Rectal smooth muscle tissue (tissue), 1 donor: ENCODE data around the gene COL3A1.

Experiments used
- H3K27ac ChIP-seq: one replicate; pipeline ENCODE4 v1.7.0; 2013; ENCODE audit warnings: low read depth, low read length, inconsistent platforms
- H3K27me3 ChIP-seq: one replicate; pipeline ENCODE4 v1.7.0; 2013; ENCODE audit warnings: low read length; ENCODE audit not compliant: control insufficient read depth, insufficient read depth
- H3K36me3 ChIP-seq: one replicate; pipeline ENCODE4 v1.7.0; 2013; ENCODE audit warnings: low read length; ENCODE audit not compliant: control insufficient read depth, insufficient read depth
- H3K4me1 ChIP-seq: one replicate; pipeline ENCODE4 v1.7.0; 2013; ENCODE audit warnings: low read length; ENCODE audit not compliant: control insufficient read depth, insufficient read depth
- H3K4me3 ChIP-seq: one replicate; pipeline ENCODE4 v1.7.0; 2013; ENCODE audit warnings: low read length
- H3K9ac ChIP-seq: one replicate; pipeline ENCODE4 v1.7.0; 2013; ENCODE audit warnings: low read length

The COL3A1 gene

DNA sequence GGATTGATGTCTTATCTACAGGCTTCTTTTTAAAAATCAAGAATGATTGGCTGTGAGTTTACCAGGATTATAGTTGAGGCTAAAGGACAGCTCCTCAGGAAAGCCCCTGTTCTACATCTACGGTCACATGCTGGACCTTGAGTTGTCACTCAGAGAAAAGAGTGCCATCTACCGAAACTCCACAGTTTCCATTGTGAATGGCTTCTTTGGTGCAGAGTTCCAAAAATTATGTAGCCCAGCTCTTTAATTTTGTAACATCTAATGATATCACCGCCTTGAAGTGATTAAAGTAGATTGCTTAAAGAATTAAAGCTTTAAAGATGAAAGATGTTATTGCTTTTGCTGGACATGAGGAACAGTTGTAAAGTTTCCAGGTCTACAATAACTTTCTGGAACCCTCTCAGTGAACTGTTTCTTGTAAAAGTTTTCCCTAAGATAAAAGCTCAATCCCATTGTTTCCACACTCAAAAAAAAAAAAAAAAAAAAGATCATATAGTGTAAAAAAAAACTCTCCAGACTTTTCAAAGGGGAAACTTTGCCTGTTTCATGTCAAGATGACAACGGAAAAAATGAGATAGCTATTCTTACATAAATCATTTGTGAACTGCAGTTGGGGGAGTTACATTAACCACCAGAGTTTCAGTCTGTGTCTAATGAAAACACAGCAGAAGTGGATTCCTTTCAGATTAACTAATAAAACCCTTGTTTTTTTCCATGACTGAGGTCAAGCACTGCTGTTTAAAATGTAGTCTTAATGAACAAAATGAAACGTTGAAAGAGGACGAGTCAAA, 4.3 kb downstream of the COL3A1 start:
- Histone ChIP-seq H3K27me3 (no peaks in the 10 kb centered on the region), H3K36me3 (no peaks in the 10 kb centered on the region), H3K9ac (no peak overlapping the region), H3K4me3 (no peak overlapping the region), H3K27ac (peak overlapping the region; percentile 95), H3K4me1 (peaks cover 12% of the 10 kb centered on the region)

GRCh38 chr2:188979187-188980114, 5.3 kb downstream of the COL3A1 start:
- Histone ChIP-seq H3K27me3 (no peaks in the 10 kb centered on the region), H3K4me3 (peak overlapping the region; percentile 21), H3K27ac (peak overlapping the region; percentile 95), H3K36me3 (no peaks in the 10 kb centered on the region), H3K4me1 (peaks cover 15% of the 10 kb centered on the region), H3K9ac (no peak overlapping the region)

- Histone ChIP-seq H3K4me3 (no peak overlapping the region), H3K9ac (no peak overlapping the region), H3K27ac (peak overlapping the region; percentile 33)
Observed at GRCh38 chr2:188983427-188984064, 9.4 kb downstream of the COL3A1 start.

DNA sequence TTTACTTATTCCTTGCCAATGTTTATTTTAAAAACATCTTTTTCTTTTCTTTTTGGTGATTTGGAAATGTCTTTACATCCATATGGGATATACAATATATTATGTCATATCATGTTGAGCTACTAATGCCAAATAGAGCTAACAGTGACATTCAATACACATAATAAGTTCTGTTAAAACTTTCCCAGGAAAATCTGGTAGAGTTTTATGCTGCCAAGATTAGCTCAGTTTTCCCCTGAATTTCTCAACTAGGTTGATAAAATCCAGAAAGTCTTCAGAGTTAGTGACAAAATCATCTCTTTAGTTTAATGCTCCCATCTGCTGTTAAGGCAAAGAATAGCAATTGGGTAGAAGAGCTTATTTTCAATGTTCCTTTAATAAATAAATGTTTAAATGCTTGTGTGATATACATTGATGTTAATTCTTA, 9.9 kb downstream of the COL3A1 start:
- Histone ChIP-seq H3K4me1 (peaks cover 24% of the 10 kb centered on the region), H3K27ac (peak overlapping the region; percentile 54), H3K9ac (no peak overlapping the region), H3K4me3 (no peak overlapping the region), H3K36me3 (no peaks in the 10 kb centered on the region), H3K27me3 (no peaks in the 10 kb centered on the region)

More at GRCh38 chr2:188983427-188984064, 9.4 kb downstream of the COL3A1 start:
- peaks cover 24% of the 10 kb centered on the region for H3K4me1 ChIP-seq
- no peaks in the 10 kb centered on the region for H3K27me3 ChIP-seq
- no peaks in the 10 kb centered on the region for H3K36me3 ChIP-seq

DNA sequence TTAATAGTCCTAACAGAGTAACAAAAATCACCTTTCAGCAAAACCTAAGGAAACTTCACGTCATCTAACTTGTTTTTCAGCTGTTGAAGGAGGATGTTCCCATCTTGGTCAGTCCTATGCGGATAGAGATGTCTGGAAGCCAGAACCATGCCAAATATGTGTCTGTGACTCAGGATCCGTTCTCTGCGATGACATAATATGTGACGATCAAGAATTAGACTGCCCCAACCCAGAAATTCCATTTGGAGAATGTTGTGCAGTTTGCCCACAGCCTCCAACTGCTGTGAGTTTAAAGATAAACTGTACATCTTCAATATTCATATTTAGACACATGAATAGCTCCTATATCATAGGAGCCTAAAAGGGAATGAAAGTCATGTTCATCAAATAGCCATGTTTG, 10.5 kb downstream of the COL3A1 start:
- Histone ChIP-seq H3K9ac (no peak overlapping the region), H3K4me3 (no peak overlapping the region), H3K4me1 (peaks cover 24% of the 10 kb centered on the region), H3K27me3 (no peaks in the 10 kb centered on the region), H3K36me3 (no peaks in the 10 kb centered on the region), H3K27ac (peak overlapping the region; percentile 54)

- Histone ChIP-seq H3K4me1 (peaks cover 19% of the 10 kb centered on the region), H3K9ac (no peak overlapping the region), H3K4me3 (no peak overlapping the region), H3K27ac (peak overlapping the region; percentile 56), H3K27me3 (no peaks in the 10 kb centered on the region), H3K36me3 (no peaks in the 10 kb centered on the region)
Observed at GRCh38 chr2:188986839-188987238, 12.7 kb downstream of the COL3A1 start.

DNA sequence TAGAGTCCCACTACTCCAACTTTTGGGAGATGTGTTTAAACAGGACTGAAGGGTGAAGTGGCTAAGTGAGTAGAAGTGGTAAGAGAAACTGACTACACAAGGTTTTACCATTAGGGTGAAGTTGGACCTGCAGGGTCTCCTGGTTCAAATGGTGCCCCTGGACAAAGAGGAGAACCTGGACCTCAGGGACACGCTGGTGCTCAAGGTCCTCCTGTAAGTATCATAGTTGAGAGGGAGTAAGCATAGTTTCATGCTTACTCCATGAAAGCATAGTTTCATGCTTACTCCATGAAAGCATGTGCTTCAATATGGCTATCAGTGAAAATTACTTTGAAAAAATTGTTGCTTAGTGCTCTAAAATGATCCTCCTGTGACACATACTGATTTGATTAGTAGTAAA, 19.1 kb downstream of the COL3A1 start:
- Histone ChIP-seq H3K27me3 (no peaks in the 10 kb centered on the region), H3K36me3 (peaks cover 5% of the 10 kb centered on the region), H3K27ac (no peak overlapping the region), H3K4me3 (no peak overlapping the region), H3K4me1 (no peaks in the 10 kb centered on the region), H3K9ac (no peak overlapping the region)

DNA sequence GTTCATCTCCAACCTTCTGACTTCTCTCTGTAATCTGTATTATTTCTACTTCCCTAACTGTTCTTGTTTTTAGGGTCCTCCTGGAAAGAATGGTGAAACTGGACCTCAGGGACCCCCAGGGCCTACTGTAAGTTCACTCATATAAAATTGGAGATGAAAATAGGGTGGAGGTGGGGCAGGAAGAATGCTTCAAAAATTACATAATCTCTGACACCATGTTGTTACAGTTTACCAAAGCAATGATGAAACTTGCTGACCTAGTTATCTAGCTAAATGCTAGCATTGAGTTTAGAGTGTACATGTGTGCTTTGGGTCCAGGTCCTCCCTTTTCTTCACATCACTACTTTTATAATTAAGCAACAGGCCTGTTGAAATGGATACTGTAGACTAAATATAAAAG, 23.1 kb downstream of the COL3A1 start:
- peak overlapping the region; percentile 8 for H3K27ac ChIP-seq
- no peak overlapping the region for H3K4me3 ChIP-seq
- no peak overlapping the region for H3K9ac ChIP-seq
- H3K36me3 ChIP-seq = peaks cover 11% of the 10 kb centered on the region
- H3K27me3 ChIP-seq = no peaks in the 10 kb centered on the region
- no peaks in the 10 kb centered on the region for H3K4me1 ChIP-seq

DNA sequence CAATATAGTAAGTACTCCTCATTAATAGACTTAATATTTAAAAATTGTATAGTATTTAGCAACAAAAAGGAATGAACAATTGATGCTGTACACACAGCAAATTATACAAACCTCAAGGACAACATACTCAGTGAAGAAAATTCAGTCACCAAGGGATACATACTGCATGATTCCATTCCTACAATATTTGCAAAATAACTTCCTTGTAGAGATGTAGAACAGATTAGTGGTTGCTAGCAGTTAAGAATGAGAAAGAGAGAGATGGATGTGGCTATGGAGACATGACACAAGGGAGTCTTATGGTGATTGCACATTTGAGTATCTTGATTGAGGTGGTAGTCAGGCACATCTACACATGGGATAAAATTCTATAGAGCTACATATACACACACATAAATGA, 26.0 kb downstream of the COL3A1 start:
- H3K4me3 ChIP-seq = no peak overlapping the region

GRCh38 chr2:189002079-189002478, 27.9 kb downstream of the COL3A1 start:
- H3K36me3 ChIP-seq = peaks cover 15% of the 10 kb centered on the region
- no peak overlapping the region for H3K27ac ChIP-seq
- H3K27me3 ChIP-seq = no peaks in the 10 kb centered on the region
- H3K4me3 ChIP-seq = no peak overlapping the region
- H3K4me1 ChIP-seq = peaks cover 3% of the 10 kb centered on the region
- H3K9ac ChIP-seq = no peak overlapping the region

More for the DNA sequence above, 26.0 kb downstream of the COL3A1 start:
- Histone ChIP-seq H3K9ac (no peak overlapping the region), H3K4me1 (peaks cover 3% of the 10 kb centered on the region), H3K36me3 (peaks cover 9% of the 10 kb centered on the region), H3K27ac (no peak overlapping the region), H3K27me3 (no peaks in the 10 kb centered on the region)

- H3K4me1 ChIP-seq = peaks cover 4% of the 10 kb centered on the region
- H3K36me3 ChIP-seq = peaks cover 16% of the 10 kb centered on the region
- no peaks in the 10 kb centered on the region for H3K27me3 ChIP-seq
- H3K9ac ChIP-seq = no peak overlapping the region
- no peak overlapping the region for H3K27ac ChIP-seq
- no peak overlapping the region for H3K4me3 ChIP-seq
Observed at GRCh38 chr2:189008555-189009262, 34.5 kb downstream of the COL3A1 start.

- H3K9ac ChIP-seq = no peak overlapping the region
- H3K4me1 ChIP-seq = peaks cover 12% of the 10 kb centered on the region
- H3K27ac ChIP-seq = no peak overlapping the region
- H3K4me3 ChIP-seq = no peak overlapping the region
- peaks cover 16% of the 10 kb centered on the region for H3K36me3 ChIP-seq
- no peaks in the 10 kb centered on the region for H3K27me3 ChIP-seq
Observed at GRCh38 chr2:189010536-189010935, 36.4 kb downstream of the COL3A1 start.
